CD4-positive, alpha-beta T cell (primary cell): ENCODE measurements around the gene PRKAR1B. TPM values are rescaled to one million over a fixed set of nuclear protein-coding genes. Genes with fewer than 3 reads are reported as not detected.

Experiments
- ATAC-seq: fragments of 200-7000 bp; cut with Tn5 transposase; one replicate; pipeline ENCODE4 v1.10.0; 2022; ENCODE audit warnings: mild to moderate bottlenecking; ENCODE audit not compliant: poor library complexity
- CTCF ChIA-PET: fragments of 350-600 bp; sonication (Branson Sonifier 250); formaldehyde crosslinking; loops from one replicate; lab custom pipeline; 2021; ENCODE audit warnings: antibody characterized with exemption, inconsistent platforms; lab: Charles Lee
- POLR2A ChIA-PET: fragments of 350-600 bp; sonication (Branson Sonifier 250); formaldehyde crosslinking; loops from one replicate; lab custom pipeline; 2021; ENCODE audit warnings: antibody characterized with exemption, inconsistent platforms; lab: Charles Lee
- DNase-seq, 14 experiments: peaks; one replicate each; pipeline ENCODE4 v3.0.0-alpha.2; 2013 to 2020; ENCODE audit warnings: mixed read lengths in 2 of 14
- H3K27ac ChIP-seq, 2 donors: one replicate each; pipeline versions ENCODE4 v1.5.1 to v1.7.0; 2013; ENCODE audit warnings: low read length in 2 of 2, low read depth in 1 of 2, mild to moderate bottlenecking in 1 of 2
- H3K27me3 ChIP-seq, 2 experiments: 1 replicate in 1 of 2; 2 replicates in 1 of 2; pipeline versions ENCODE4 v1.6.1 to v1.7.0; 2013; ENCODE audit warnings: low read length in 2 of 2, control low read depth in 1 of 2, mild to moderate bottlenecking in 1 of 2, moderate library complexity in 1 of 2; ENCODE audit not compliant: insufficient read depth in 2 of 2, control insufficient read depth in 1 of 2
- H3K36me3 ChIP-seq: one replicate; pipeline ENCODE4 v1.6.1; 2013; ENCODE audit warnings: low read length, control low read depth; ENCODE audit not compliant: insufficient read depth
- H3K4me1 ChIP-seq: one replicate; pipeline ENCODE4 v1.6.1; 2013; ENCODE audit warnings: low read length, control low read depth; ENCODE audit not compliant: insufficient read depth
- H3K4me3 ChIP-seq: one replicate; pipeline ENCODE4 v1.5.1; 2013; ENCODE audit warnings: mild to moderate bottlenecking, low read length, moderate library complexity
- H3K9me3 ChIP-seq, 2 experiments: 1 replicate in 1 of 2; 2 replicates in 1 of 2; pipeline versions ENCODE4 v1.6.1 to v1.7.0; 2013; ENCODE audit warnings: low read length in 2 of 2, mild to moderate bottlenecking in 2 of 2, control low read depth in 1 of 2, moderate library complexity in 1 of 2; ENCODE audit not compliant: control insufficient read depth in 1 of 2, insufficient read depth in 1 of 2
- H3K27ac Mint-ChIP-seq: one replicate; pipeline ENCODE4 v1.8.0; 2020; ENCODE audit warnings: mixed read lengths
- H3K27me3 Mint-ChIP-seq: one replicate; pipeline ENCODE4 v1.8.0; 2021; ENCODE audit warnings: mixed read lengths
- H3K36me3 Mint-ChIP-seq: one replicate; pipeline ENCODE4 v1.8.0; 2021; ENCODE audit warnings: low read depth, mixed read lengths
- H3K4me1 Mint-ChIP-seq: one replicate; pipeline ENCODE4 v1.8.0; 2021; ENCODE audit warnings: low read depth, mixed read lengths
- H3K4me3 Mint-ChIP-seq: one replicate; pipeline ENCODE4 v1.8.0; 2020; ENCODE audit warnings: mild to moderate bottlenecking, mixed read lengths
- H3K9me3 Mint-ChIP-seq: one replicate; pipeline ENCODE4 v1.8.0; 2020; ENCODE audit warnings: mixed read lengths
- CTCF ChIP-seq: fragments of 200-600 bp; IDR thresholded peaks from one replicate; pipeline ENCODE4 v1.8.0; 2022; ENCODE audit warnings: antibody characterized with exemption, mild to moderate bottlenecking
- intact Hi-C, 2 experiments: fragments of 100-400 bp; cut with DNase I in 1 of 2; cut with micrococcal nuclease in 1 of 2; formaldehyde crosslinking; loops; one replicate each; pipeline versions ENCODE4 v1.15.1 to v1.9.0; 2023 to 2025; cut with DNase I, micrococcal nuclease
- total RNA-seq, 174 experiments: library from RNA in 2 of 174; stranded (reverse) in 2 of 174; gene quantifications; one replicate each; pipeline ENCODE4 v1.2.3 and lab custom pipeline; 2021 to 2026

PRKAR1B gene
- total RNA-seq, 2 experiments from 2014 or later = 18.8 to 19.5 TPM

- ATAC-seq (no peak), DNase-seq (no peak)
- Mint-ChIP-seq H3K36me3 (no peaks in the 10 kb centered on the region), H3K4me3 (no peak overlapping the region), H3K27me3 (no peaks in the 10 kb centered on the region), H3K4me1 (no peaks in the 10 kb centered on the region), H3K27ac (no peak overlapping the region), H3K9me3 (no peaks in the 10 kb centered on the region)
- no peak for TF ChIP-seq CTCF
- H3K4me1 ChIP-seq = no peaks in the 10 kb centered on the region
- POLR2A ChIA-PET = no interaction called here
- H3K27me3 ChIP-seq = no peaks in the 10 kb centered on the region
- H3K4me3 ChIP-seq = no peak overlapping the region
- CTCF ChIA-PET = no interaction called here
- H3K36me3 ChIP-seq = no peaks in the 10 kb centered on the region
- no peak overlapping the region for H3K27ac ChIP-seq
- intact Hi-C loops = no loop called here
- H3K9me3 ChIP-seq = peaks cover 0 to 2% of the 10 kb centered on the region in 2 experiments
Measured at GRCh38 chr7:562374-562675, 164.8 kb downstream of the PRKAR1B start.

- H3K27me3 ChIP-seq = no peaks in the 10 kb centered on the region
- H3K4me3 Mint-ChIP-seq = no peak overlapping the region
- intact Hi-C loops = no loop called here
- H3K4me1 Mint-ChIP-seq = no peaks in the 10 kb centered on the region
- no peaks in the 10 kb centered on the region for H3K9me3 Mint-ChIP-seq
- ChIA-PET POLR2A (no interaction called here), CTCF (no interaction called here)
- no peak overlapping the region for H3K27ac Mint-ChIP-seq
- no peak overlapping the region for H3K27ac ChIP-seq
- no peaks in the 10 kb centered on the region for H3K27me3 Mint-ChIP-seq
- ATAC-seq (no peak), DNase-seq (no peak)
- TF ChIP-seq CTCF = no peak
- H3K9me3 ChIP-seq = peaks cover 0 to 7% of the 10 kb centered on the region in 2 experiments
- no peak overlapping the region for H3K4me3 ChIP-seq
- H3K36me3 ChIP-seq = no peaks in the 10 kb centered on the region
- H3K4me1 ChIP-seq = no peaks in the 10 kb centered on the region
- H3K36me3 Mint-ChIP-seq = no peaks in the 10 kb centered on the region
Measured at GRCh38 chr7:561631-562373, 165.3 kb downstream of the PRKAR1B start.

GRCh38 chr7:560966-561630, 166.0 kb downstream of the PRKAR1B start:
- POLR2A ChIA-PET = no interaction called here
- Mint-ChIP-seq H3K36me3 (no peaks in the 10 kb centered on the region), H3K27me3 (no peaks in the 10 kb centered on the region), H3K27ac (no peak overlapping the region), H3K4me3 (no peak overlapping the region), H3K9me3 (no peaks in the 10 kb centered on the region), H3K4me1 (no peaks in the 10 kb centered on the region)
- Histone ChIP-seq H3K4me1 (no peaks in the 10 kb centered on the region), H3K27me3 (no peaks in the 10 kb centered on the region), H3K36me3 (no peaks in the 10 kb centered on the region), H3K9me3 (peaks cover 0 to 8% of the 10 kb centered on the region in 2 experiments), H3K27ac (no peak overlapping the region), H3K4me3 (no peak overlapping the region)
- CTCF ChIA-PET = no interaction called here
- no peak for TF ChIP-seq CTCF
- intact Hi-C loops = no loop called here
- ATAC-seq (no peak), DNase-seq (no peak)
